K562 (cell line): Measurements from ENCODE around the gene ALCAM. TPM values are rescaled to one million over a fixed set of nuclear protein-coding genes. Genes with fewer than 3 reads are reported as not detected.

Experiments used
- ATAC-seq: fragments of 200-7000 bp; cut with Tn5 transposase; 3 replicates; pipeline ENCODE4 v1.9.1; 2020; ENCODE audit warnings: moderate library complexity
- BruUV-seq: library from RNA; stranded (reverse); fragments of 400-500 nt; replicated peaks from 2 replicates; lab custom pipeline; 2021; lab: Mats Ljungman, UMichigan
- CTCF ChIA-PET: fragments of 300-600 bp; formaldehyde crosslinking; extraction: SDS; loops from one replicate; lab custom pipeline; 2021; ENCODE audit warnings: low intra/inter-chr PET ratio; lab: Yijun Ruan, JAX
- POLR2A ChIA-PET: fragments of 300-600, 350-650 bp; sonication (Branson Sonifier 250); formaldehyde crosslinking; extraction: SDS; loops from one replicate; lab custom pipeline; 2021; ENCODE audit warnings: antibody characterized with exemption, inconsistent platforms; lab: Yijun Ruan, JAX
- DNase-seq, 4 experiments: peaks; one replicate each; pipeline versions ENCODE4 v3.0.0 to v3.0.0-alpha.2; 2011 to 2018; ENCODE audit warnings: low spot score in 3 of 4, mixed read lengths in 3 of 4; ENCODE audit errors: extremely low read depth in 1 of 4
- FAIRE-seq: peaks from 2 replicates; lab custom pipeline; 2011; peaks lifted over from hg19 to GRCh38; lab: Jason Lieb, UNC
- H2AFZ ChIP-seq: 2 replicates; pipeline ENCODE4 v1.6.0; 2011; ENCODE audit warnings: low read depth, low read length, control low read depth, inconsistent platforms
- H3K27ac ChIP-seq: fragments of 200-600 bp; 3 replicates; pipeline ENCODE4 v1.8.0; 2011; ENCODE audit warnings: low read depth, mild to moderate bottlenecking, control low read depth, inconsistent platforms, low read length, moderate library complexity, mixed read lengths; ENCODE audit errors: extremely low read depth
- H3K27me3 ChIP-seq, 2 experiments: fragments of 300-600 bp in 1 of 2; 2 replicates in 1 of 2; 3 replicates in 1 of 2; pipeline versions ENCODE4 v1.6.0 to v1.8.0; 2011; ENCODE audit warnings: inconsistent platforms in 2 of 2, low read length in 2 of 2, mild to moderate bottlenecking in 1 of 2, mixed read lengths in 1 of 2, moderate library complexity in 1 of 2; ENCODE audit not compliant: control insufficient read depth in 2 of 2, insufficient read depth in 2 of 2
- H3K36me3 ChIP-seq: fragments of 300-600 bp; 3 replicates; pipeline ENCODE4 v1.8.0; 2011; ENCODE audit warnings: mild to moderate bottlenecking, low read length, inconsistent platforms; ENCODE audit not compliant: control insufficient read depth, insufficient read depth
- H3K4me1 ChIP-seq, 2 experiments: fragments of 200-600 bp in 1 of 2; replicated peaks in 1 of 2; 2 replicates in 1 of 2; 3 replicates in 1 of 2; pipeline versions ENCODE4 v1.5.1 to v1.8.0; 2011; ENCODE audit warnings: inconsistent platforms in 2 of 2, low read length in 2 of 2, mild to moderate bottlenecking in 1 of 2, mixed read lengths in 1 of 2, moderate library complexity in 1 of 2; ENCODE audit not compliant: control insufficient read depth in 2 of 2, insufficient read depth in 2 of 2
- H3K4me2 ChIP-seq: 2 replicates; pipeline ENCODE4 v1.6.1; 2011; ENCODE audit warnings: low read length, control low read depth, inconsistent platforms, mixed read lengths; ENCODE audit not compliant: insufficient read depth
- H3K4me3 ChIP-seq: fragments of 200-600 bp; sonication (generic), shearing (Covaris generic); 2 replicates; pipeline ENCODE4 v1.5.1; 2016; ENCODE audit warnings: control low read depth, inconsistent platforms
- H3K79me2 ChIP-seq: fragments of 200-600 bp; 3 replicates; pipeline ENCODE4 v1.8.0; 2011; ENCODE audit warnings: low read length, inconsistent platforms; ENCODE audit not compliant: control insufficient read depth, insufficient read depth
- H3K9ac ChIP-seq, 2 experiments: 2 replicates each; pipeline versions ENCODE4 v1.6.0 to v1.6.1; 2011; ENCODE audit warnings: low read depth in 2 of 2, low read length in 2 of 2, control low read depth in 1 of 2, inconsistent platforms in 1 of 2, mild to moderate bottlenecking in 1 of 2, mixed read lengths in 1 of 2; ENCODE audit not compliant: insufficient read depth in 1 of 2
- H3K9me1 ChIP-seq: one replicate; pipeline ENCODE4 v1.6.0; 2011; ENCODE audit warnings: inconsistent platforms, mild to moderate bottlenecking, low read length, moderate library complexity; ENCODE audit not compliant: control insufficient read depth, insufficient read depth
- H3K9me3 ChIP-seq: replicated peaks from 2 replicates; pipeline ENCODE4 v1.5.1; 2011; ENCODE audit warnings: low read depth, low read length, inconsistent platforms; ENCODE audit not compliant: control insufficient read depth, insufficient read depth
- H4K20me1 ChIP-seq: replicated peaks from 2 replicates; pipeline ENCODE4 v1.6.1; 2011; ENCODE audit warnings: low read length, inconsistent platforms, mixed read lengths; ENCODE audit not compliant: control insufficient read depth, insufficient read depth
- C11orf30 ChIP-seq: fragments of 450-650 bp; IDR thresholded peaks from 2 replicates; pipeline ENCODE4 v1.6.1; 2016; ENCODE audit warnings: low read depth, mild to moderate bottlenecking
- PRPF4 ChIP-seq: fragments of 200-400 bp; formaldehyde crosslinking; IDR thresholded peaks from one replicate; pipeline ENCODE4 v1.6.1; 2017; ENCODE audit warnings: low read length, low read depth, mild to moderate bottlenecking; ENCODE audit not compliant: insufficient read depth, poor library complexity, severe bottlenecking
- SP2 ChIP-seq: IDR thresholded peaks from 2 replicates; pipeline ENCODE4 v1.6.1; 2011; ENCODE audit warnings: mild to moderate bottlenecking, low read depth, low read length, moderate library complexity; ENCODE audit not compliant: poor library complexity, severe bottlenecking; ENCODE audit errors: extremely low read depth
- SRSF3 ChIP-seq: fragments of 200-400 bp; formaldehyde crosslinking; IDR thresholded peaks from 2 replicates; pipeline ENCODE4 v1.6.1; 2016; ENCODE audit warnings: mild to moderate bottlenecking, low read length, moderate library complexity; ENCODE audit not compliant: insufficient read depth
- ZNF174 ChIP-seq: fragments of 250-450 bp; sonication (Bioruptor Pico); IDR thresholded peaks from 2 replicates; pipeline ENCODE4 v1.4.0; 2020; ENCODE audit warnings: mild to moderate bottlenecking
- ZNF717 ChIP-seq: fragments of 250-450 bp; sonication (Bioruptor Pico); IDR thresholded peaks from 2 replicates; pipeline ENCODE4 v1.5.0; 2021
- WGBS: fragments of 100-300 bp; shearing (Covaris generic); methylation state at CpG from one replicate; pipeline ENCODE4 v1.1.6; 2016; ENCODE audit warnings: low coverage, mixed read lengths; ENCODE audit not compliant: insufficient coverage; ENCODE audit errors: missing lambda C conversion rate; 5-methylcytosine and 5-hydroxymethylcytosine counted together
- in situ Hi-C: fragments of 300-500 bp; cut with MboI; formaldehyde crosslinking; loops from 4 replicates; pipeline ENCODE4 v1.15.0; 2018; ENCODE audit warnings: inconsistent platforms, mixed read lengths
- intact Hi-C: fragments of 100-400 bp; cut with micrococcal nuclease; formaldehyde crosslinking; loops from 2 replicates; pipeline ENCODE4 v1.14.2; 2022
- polyA plus RNA-seq, 8 experiments: library from polyadenylated mRNA; depleted of rRNA in 4 of 8; stranded (reverse) in 5 of 8; unstranded in 3 of 8; fragments of >200 nt; fragmentation: Nextera tagmentation in 2 of 8; fragmentation: Illumina TruSeq in 1 of 8; extraction: Ambion mirVana in 2 of 8; extraction: Trizol in 1 of 8; gene quantifications; 2 replicates each; pipeline versions ENCODE4 v1.2.1 to v1.2.3, GENCODE V29; 2011 to 2014; ENCODE audit warnings: inconsistent platforms in 1 of 8, missing spikeins in 1 of 8
- total RNA-seq, 7 experiments: library from RNA; depleted of rRNA in 6 of 7; stranded (reverse); fragments of >200 nt in 6 of 7; fragmentation: Illumina TruSeq in 2 of 7; extraction: Trizol in 2 of 7; gene quantifications; 2 replicates each; pipeline versions ENCODE4 v1.2.1 to v1.2.3, GENCODE V29; 2011 to 2021; ENCODE audit warnings: low replicate concordance in 1 of 7
- TF ChIP-seq, protein P1 (sequence below): sonication (generic); formaldehyde crosslinking; IDR thresholded peaks from 2 replicates; pipeline ENCODE4 v1.8.1; 2023; ENCODE audit warnings: mild to moderate bottlenecking, missing genetic modification reagents
- TF ChIP-seq, protein P2 (sequence below): fragments of 450-650 bp; formaldehyde crosslinking; IDR thresholded peaks from 2 replicates; pipeline ENCODE4 v1.4.0; 2020; ENCODE audit warnings: mild to moderate bottlenecking, mixed read lengths

The ALCAM gene
- total and polyA plus RNA-seq, 9 of the 15 experiments (the other 6 are each of a cell fraction or from before 2014, with no cell fraction given), result 0.03 to 0.98 (median 0.14) TPM; not detected in 1

DNA sequence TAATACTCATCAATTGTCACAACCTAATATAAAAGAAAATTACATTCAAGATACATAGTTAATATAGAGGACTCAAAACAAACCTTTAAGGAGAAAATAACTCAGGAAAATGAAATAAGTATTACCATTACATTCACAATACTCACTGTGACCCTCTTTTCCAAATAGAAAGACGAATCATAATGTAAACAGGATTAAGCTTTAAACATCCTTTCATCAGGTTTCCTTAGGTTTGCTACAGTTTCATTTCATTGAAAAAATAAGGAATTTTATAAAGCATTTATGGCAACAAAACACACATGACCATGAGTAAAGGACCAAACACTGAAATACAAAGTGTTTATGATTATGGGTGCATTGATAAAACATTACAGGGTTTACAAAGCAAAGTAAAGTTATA, 162.7 kb downstream of the ALCAM start:
- no peaks in the 10 kb centered on the region for H3K4me1 ChIP-seq
- POLR2A ChIA-PET, result interaction anchor here (0.8 kb wide), 1 partner anchor 12 kb away, joined by 3 read pairs; no protein-coding TSS in a partner anchor
- no peak overlapping the region for H2AFZ ChIP-seq
- no peak overlapping the region for H3K4me3 ChIP-seq
- H3K4me2 ChIP-seq, result no peak overlapping the region
- CTCF ChIA-PET, result no interaction called here
- FAIRE-seq (no peak), ATAC-seq (no peak), DNase-seq (no peak)
- no TSS peak for BruUV-seq
- no peak for TF ChIP-seq ZNF717 (CRISPR knock-in tag)
- TF ChIP-seq, protein P1, sequence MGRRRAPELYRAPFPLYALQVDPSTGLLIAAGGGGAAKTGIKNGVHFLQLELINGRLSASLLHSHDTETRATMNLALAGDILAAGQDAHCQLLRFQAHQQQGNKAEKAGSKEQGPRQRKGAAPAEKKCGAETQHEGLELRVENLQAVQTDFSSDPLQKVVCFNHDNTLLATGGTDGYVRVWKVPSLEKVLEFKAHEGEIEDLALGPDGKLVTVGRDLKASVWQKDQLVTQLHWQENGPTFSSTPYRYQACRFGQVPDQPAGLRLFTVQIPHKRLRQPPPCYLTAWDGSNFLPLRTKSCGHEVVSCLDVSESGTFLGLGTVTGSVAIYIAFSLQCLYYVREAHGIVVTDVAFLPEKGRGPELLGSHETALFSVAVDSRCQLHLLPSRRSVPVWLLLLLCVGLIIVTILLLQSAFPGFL, result no peak
- no peak for TF ChIP-seq C11orf30
- no peak for TF ChIP-seq ZNF174
- TF ChIP-seq SRSF3, result no peak
- TF ChIP-seq PRPF4, result no peak
- TF ChIP-seq, protein P2, sequence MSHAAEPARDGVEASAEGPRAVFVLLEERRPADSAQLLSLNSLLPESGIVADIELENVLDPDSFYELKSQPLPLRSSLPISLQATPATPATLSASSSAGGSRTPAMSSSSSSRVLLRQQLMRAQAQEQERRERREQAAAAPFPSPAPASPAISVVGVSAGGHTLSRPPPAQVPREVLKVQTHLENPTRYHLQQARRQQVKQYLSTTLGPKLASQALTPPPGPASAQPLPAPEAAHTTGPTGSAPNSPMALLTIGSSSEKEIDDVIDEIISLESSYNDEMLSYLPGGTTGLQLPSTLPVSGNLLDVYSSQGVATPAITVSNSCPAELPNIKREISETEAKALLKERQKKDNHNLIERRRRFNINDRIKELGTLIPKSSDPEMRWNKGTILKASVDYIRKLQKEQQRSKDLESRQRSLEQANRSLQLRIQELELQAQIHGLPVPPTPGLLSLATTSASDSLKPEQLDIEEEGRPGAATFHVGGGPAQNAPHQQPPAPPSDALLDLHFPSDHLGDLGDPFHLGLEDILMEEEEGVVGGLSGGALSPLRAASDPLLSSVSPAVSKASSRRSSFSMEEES, result no peak
- TF ChIP-seq SP2, result no peak
- no peaks in the 10 kb centered on the region for H4K20me1 ChIP-seq
- H3K27me3 ChIP-seq, result no peaks in the 10 kb centered on the region
- in situ Hi-C loops (no loop called here), intact Hi-C loops (no loop called here)
- H3K9me3 ChIP-seq, result no peaks in the 10 kb centered on the region
- H3K79me2 ChIP-seq, result no peaks in the 10 kb centered on the region
- no peaks in the 10 kb centered on the region for H3K36me3 ChIP-seq
- H3K27ac ChIP-seq, result no peak overlapping the region
- WGBS, result 0% methylated on average over 1 of the region's 1 CpG
- no peak overlapping the region for H3K9ac ChIP-seq
- no peaks in the 10 kb centered on the region for H3K9me1 ChIP-seq
